HepG2 (cell line): ENCODE results near the gene TMEM231. TPM values are rescaled to one million over a fixed set of nuclear protein-coding genes. Genes with fewer than 3 reads are reported as not detected.

Source experiments
- ARNTL ChIP-seq: sonication (generic); formaldehyde crosslinking; IDR thresholded peaks from 2 replicates; pipeline ENCODE4 v1.4.0; 2020; ENCODE audit warnings: mild to moderate bottlenecking, missing genetic modification reagents
- BRCA1 ChIP-seq: sonication (generic); formaldehyde crosslinking; IDR thresholded peaks from 2 replicates; pipeline ENCODE4 v1.4.0; 2020; ENCODE audit warnings: missing genetic modification reagents
- EEA1 ChIP-seq: sonication (generic); formaldehyde crosslinking; IDR thresholded peaks from 2 replicates; pipeline ENCODE4 v1.5.1; 2020; ENCODE audit warnings: mild to moderate bottlenecking, missing genetic modification reagents, borderline replicate concordance
- JUND ChIP-seq: sonication (generic); formaldehyde crosslinking; IDR thresholded peaks from 2 replicates; pipeline ENCODE4 v1.8.0; 2022; ENCODE audit warnings: mild to moderate bottlenecking, missing genetic modification reagents
- MAX ChIP-seq: IDR thresholded peaks from 2 replicates; pipeline ENCODE4 v1.6.1; 2012; ENCODE audit warnings: inconsistent platforms
- MAZ ChIP-seq, 2 experiments: sonication (generic) in 1 of 2; formaldehyde crosslinking in 1 of 2; IDR thresholded peaks; 2 replicates each; pipeline versions ENCODE4 v1.5.0 to v1.6.1; 2012 to 2020; ENCODE audit warnings: low read depth in 2 of 2, mild to moderate bottlenecking in 2 of 2, borderline replicate concordance in 1 of 2, improper control_type of control experiment in 1 of 2, low read length in 1 of 2, missing genetic modification reagents in 1 of 2, moderate library complexity in 1 of 2
- NFIC ChIP-seq: IDR thresholded peaks from 2 replicates; pipeline ENCODE4 v1.6.1; 2012; ENCODE audit warnings: mild to moderate bottlenecking, low read length, inconsistent platforms
- PBX3 ChIP-seq: sonication (generic); formaldehyde crosslinking; IDR thresholded peaks from 2 replicates; pipeline ENCODE4 v1.8.1; 2023; ENCODE audit warnings: missing genetic modification reagents, inconsistent platforms, borderline replicate concordance
- SMYD3 ChIP-seq: sonication (generic); formaldehyde crosslinking; IDR thresholded peaks from 2 replicates; pipeline ENCODE4 v1.8.1; 2023; ENCODE audit warnings: mild to moderate bottlenecking, missing genetic modification reagents
- YY1 ChIP-seq: IDR thresholded peaks from 2 replicates; pipeline ENCODE4 v1.6.1; 2011; ENCODE audit warnings: low read length, low read depth, moderate library complexity, mild to moderate bottlenecking; ENCODE audit not compliant: insufficient read depth, insufficient replicate concordance
- ZBED4 ChIP-seq: sonication (generic); formaldehyde crosslinking; IDR thresholded peaks from 2 replicates; pipeline ENCODE4 v1.4.0; 2020; ENCODE audit warnings: missing genetic modification reagents, borderline replicate concordance
- ZBTB43 ChIP-seq: sonication (generic); formaldehyde crosslinking; conservative IDR thresholded peaks from 2 replicates; pipeline ENCODE4 v1.4.0; 2020; ENCODE audit warnings: missing genetic modification reagents
- ZBTB44 ChIP-seq: sonication (generic); formaldehyde crosslinking; IDR thresholded peaks from 2 replicates; pipeline ENCODE4 v1.4.0; 2020; ENCODE audit warnings: missing genetic modification reagents
- ZGPAT ChIP-seq: IDR thresholded peaks from 2 replicates; pipeline ENCODE4 v1.6.1; 2016; ENCODE audit warnings: mild to moderate bottlenecking
- ZNF224 ChIP-seq: sonication (generic); formaldehyde crosslinking; IDR thresholded peaks from 2 replicates; pipeline ENCODE4 v1.5.0; 2020; ENCODE audit warnings: mild to moderate bottlenecking, missing genetic modification reagents
- ZNF326 ChIP-seq: sonication (generic); formaldehyde crosslinking; IDR thresholded peaks from 2 replicates; pipeline ENCODE4 v1.4.0; 2020; ENCODE audit warnings: missing genetic modification reagents, borderline replicate concordance
- ZNF557 ChIP-seq: sonication (generic); formaldehyde crosslinking; IDR thresholded peaks from 2 replicates; pipeline ENCODE4 v1.4.0; 2020; ENCODE audit warnings: missing genetic modification reagents
- ZNF598 ChIP-seq: sonication (generic); formaldehyde crosslinking; IDR thresholded peaks from 2 replicates; pipeline ENCODE4 v1.5.1; 2020; ENCODE audit warnings: mild to moderate bottlenecking, missing genetic modification reagents, borderline replicate concordance
- polyA plus RNA-seq, 8 experiments: library from polyadenylated mRNA; depleted of rRNA in 3 of 8; stranded (reverse) in 7 of 8; unstranded in 1 of 8; fragments of >200 nt; fragmentation: Illumina TruSeq in 4 of 8; extraction: Trizol in 4 of 8; gene quantifications; 2 replicates each; pipeline versions ENCODE4 v1.2.1 to v1.2.3, GENCODE V29; 2011 to 2016; ENCODE audit warnings: low read depth in 4 of 8, missing spikeins in 1 of 8, mixed read lengths in 1 of 8; ENCODE audit not compliant: insufficient read depth in 1 of 8
- total RNA-seq, 5 experiments: library from RNA; depleted of rRNA; stranded (reverse); fragments of >200 nt; fragmentation: Illumina TruSeq; extraction: Trizol; gene quantifications; 2 replicates each; pipeline ENCODE4 v1.2.3, GENCODE V29; 2016; ENCODE audit warnings: low read depth in 1 of 5

TMEM231 gene
- total and polyA plus RNA-seq, 2 of the 13 experiments (the other 11 are each of a cell fraction or from before 2014, with no cell fraction given): 3.5 to 7.4 TPM

- TF ChIP-seq ZNF326 (CRISPR knock-in tag) (no peak), MAX (peak; percentile 88), ZNF598 (CRISPR knock-in tag) (peak; percentile 84; the same call in 1 of the 2 replicates), BRCA1 (CRISPR knock-in tag) (no peak), MAZ (IDR thresholded peaks at IDR 0.05; ENCODE audit: borderline replicate concordance, low read depth, low read length) (0 out of 2 replicates have a peak, but pooled peaks have one; percentile 40), MAZ (CRISPR knock-in tag; IDR thresholded peaks at IDR 0.05; ENCODE audit: low read depth) (peak; percentile 44), NFIC (no peak), ZNF224 (CRISPR knock-in tag) (peak; percentile 39; the same call in 1 of the 2 replicates), SMYD3 (CRISPR knock-in tag) (no peak), ZNF557 (no peak; the same call in 1 of the 2 replicates), ZBTB43 (CRISPR knock-in tag) (no peak), ARNTL (CRISPR knock-in tag) (no peak), ZBED4 (CRISPR knock-in tag) (no peak), PBX3 (CRISPR knock-in tag) (no peak), EEA1 (CRISPR knock-in tag) (no peak), YY1 (peak; percentile 59), ZGPAT (CRISPR knock-in tag) (peak; percentile 58; the same call in 1 of the 2 replicates), JUND (0 out of 2 replicates have a peak, but pooled peaks have one; percentile 26), ZBTB44 (CRISPR knock-in tag) (peak; percentile 36; the same call in 1 of the 2 replicates)
These were observed at the start of gene TMEM231 (continued) for GRCh38 chr16:75555707-75556430.
